GM18520 (cell line): ENCODE data around the gene RCBTB1.
"Not testable (repeated sequence)": the region's sequence is repeated elsewhere in the genome, so short reads cannot be mapped to it uniquely, and the experiment has no call there.

Experiments
- ATAC-seq: cut with Tn5 transposase; IDR thresholded peaks from one replicate; pipeline ENCODE4 v1.9.1; 2021; ENCODE audit not compliant: unreplicated experiment

Gene RCBTB1

GRCh38 chr13:49524740-49525501 is 60.4 kb downstream of the RCBTB1 start:
- no peak for ATAC-seq

GRCh38 chr13:49521224-49521623 is 64.1 kb downstream of the RCBTB1 start:
- no peak for ATAC-seq

GRCh38 chr13:49517461-49517860 is 67.9 kb downstream of the RCBTB1 start:
- no peak for ATAC-seq

GRCh38 chr13:49516467-49516866 is 68.9 kb downstream of the RCBTB1 start:
- ATAC-seq = no peak

- ATAC-seq = no peak
Measured at GRCh38 chr13:49512578-49512977, 72.8 kb downstream of the RCBTB1 start.

- no peak for ATAC-seq
Measured at GRCh38 chr13:49503951-49504350, 81.4 kb downstream of the RCBTB1 start.

GRCh38 chr13:49502954-49503353 is 82.4 kb downstream of the RCBTB1 start:
- no peak for ATAC-seq

- no peak for ATAC-seq
Measured at GRCh38 chr13:49499889-49500660, 85.3 kb downstream of the RCBTB1 start.

- ATAC-seq = no peak
Measured at GRCh38 chr13:49498206-49498605, 87.2 kb downstream of the RCBTB1 start.

- no peak for ATAC-seq
Measured at GRCh38 chr13:49497272-49497671, 88.1 kb downstream of the RCBTB1 start.

- not testable (repeated sequence) for ATAC-seq
Measured at GRCh38 chr13:49496837-49497236, 88.5 kb downstream of the RCBTB1 start.

GRCh38 chr13:49495783-49496762 is 89.3 kb downstream of the RCBTB1 start, which contains the start of gene PHF11:
TSS of gene PHF11 (plus strand) at chr13:49495953. CDS start at chr13:49496002, 49 bp downstream.
- peak; percentile 67 for ATAC-seq

GRCh38 chr13:49494645-49495044 is 90.7 kb downstream of the RCBTB1 start:
- ATAC-seq = no peak

GRCh38 chr13:49488563-49488962 is 96.8 kb downstream of the RCBTB1 start:
- no peak for ATAC-seq
